Fibroblast of lung (primary cell): ENCODE measurements around the gene FNDC4.

Experiments used
- CTCF ChIP-seq, 2 donors: IDR thresholded peaks in 1 of 2; conservative IDR thresholded peaks in 1 of 2; 1 replicate in 1 of 2; 2 replicates in 1 of 2; pipeline ENCODE4 v1.5.1; 2011 to 2012; ENCODE audit warnings: low read length in 2 of 2, control low read depth in 1 of 2, inconsistent platforms in 1 of 2, low read depth in 1 of 2, mild to moderate bottlenecking in 1 of 2
- EZH2 ChIP-seq: IDR thresholded peaks from 2 replicates; pipeline ENCODE4 v1.5.1; 2012; ENCODE audit warnings: low read length, control low read depth, mild to moderate bottlenecking; ENCODE audit errors: missing control alignments

- TF ChIP-seq EZH2 = no peak
- no peak for TF ChIP-seq CTCF (conservative IDR thresholded peaks at IDR 0.05 in 1 of 2, IDR thresholded peaks at IDR 0.05 in 1 of 2; ENCODE audit: low read depth in 1 of 2, low read length in 2 of 2)
These were observed 37.0 kb upstream of the FNDC4 start for GRCh38 chr2:27531983-27532382.
